ENCODE results near the gene PAOX.
"Not testable (repeated sequence)": the region's sequence is repeated elsewhere in the genome, so short reads cannot be mapped to it uniquely, and the experiment has no call there.

The PAOX gene

DNA sequence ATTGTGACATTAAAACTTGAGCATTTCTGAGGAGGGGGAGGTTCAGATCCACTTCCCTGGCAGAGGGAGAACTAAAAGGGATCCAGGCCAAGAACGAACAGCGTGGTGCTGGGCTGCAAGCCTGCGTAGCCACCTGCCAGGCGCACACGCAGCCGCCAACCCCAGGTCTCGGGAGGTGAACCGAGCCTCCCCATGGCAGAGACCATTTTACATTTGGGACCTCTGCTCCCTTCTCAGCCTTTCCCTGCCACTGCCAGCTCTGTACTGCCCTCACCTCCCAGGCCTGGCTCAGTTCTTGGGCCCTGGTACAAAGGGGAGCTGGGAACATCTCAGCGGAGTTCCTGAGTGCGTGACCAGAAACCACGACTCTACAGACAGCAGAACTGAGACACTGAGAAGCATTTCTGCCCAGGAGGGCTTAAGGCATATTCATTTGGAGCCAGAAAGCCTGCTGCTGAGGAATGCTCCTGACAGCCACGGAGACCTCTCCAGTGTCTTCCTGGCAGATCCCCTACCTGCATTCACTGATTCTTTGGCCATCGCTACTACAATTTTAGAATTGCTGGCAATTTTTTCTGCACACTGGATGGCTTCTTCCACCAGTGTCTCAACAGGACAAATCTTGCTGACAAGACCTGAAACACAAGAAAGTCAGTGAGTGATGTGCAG is 13.5 kb upstream of the PAOX start:
- no peak overlapping the region for H3K4me3 Mint-ChIP-seq
- peaks cover 89% of the 10 kb centered on the region for H3K36me3 Mint-ChIP-seq (ENCODE audit: low read depth)
- no peaks in the 10 kb centered on the region for H3K9me3 Mint-ChIP-seq
- no peak overlapping the region for H3K27ac Mint-ChIP-seq
- H3K4me1 Mint-ChIP-seq (ENCODE audit: low read depth), result peaks cover 25% of the 10 kb centered on the region
- intact Hi-C loops (cut with micrococcal nuclease), result no loop called here
- no peaks in the 10 kb centered on the region for H3K27me3 Mint-ChIP-seq

- no peak overlapping the region for H3K27ac Mint-ChIP-seq
These were observed 13.0 kb upstream of the PAOX start for GRCh38 chr10:133366130-133366478.

GRCh38 chr10:133366751-133367150 is 12.3 kb upstream of the PAOX start:
- H3K9me3 Mint-ChIP-seq, result no peaks in the 10 kb centered on the region
- H3K36me3 Mint-ChIP-seq (ENCODE audit: low read depth), result peaks cover 95% of the 10 kb centered on the region
- H3K27ac Mint-ChIP-seq, result no peak overlapping the region
- H3K4me3 Mint-ChIP-seq, result no peak overlapping the region
- intact Hi-C loops (cut with micrococcal nuclease), result no loop called here
- peaks cover 26% of the 10 kb centered on the region for H3K4me1 Mint-ChIP-seq (ENCODE audit: low read depth)
- no peaks in the 10 kb centered on the region for H3K27me3 Mint-ChIP-seq

More at GRCh38 chr10:133366130-133366478, 13.0 kb upstream of the PAOX start:
- intact Hi-C loops (cut with micrococcal nuclease), result no loop called here
- Mint-ChIP-seq H3K9me3 (no peaks in the 10 kb centered on the region), H3K4me3 (no peak overlapping the region), H3K27me3 (no peaks in the 10 kb centered on the region), H3K36me3 (ENCODE audit: low read depth) (peaks cover 94% of the 10 kb centered on the region), H3K4me1 (ENCODE audit: low read depth) (peaks cover 25% of the 10 kb centered on the region)

DNA sequence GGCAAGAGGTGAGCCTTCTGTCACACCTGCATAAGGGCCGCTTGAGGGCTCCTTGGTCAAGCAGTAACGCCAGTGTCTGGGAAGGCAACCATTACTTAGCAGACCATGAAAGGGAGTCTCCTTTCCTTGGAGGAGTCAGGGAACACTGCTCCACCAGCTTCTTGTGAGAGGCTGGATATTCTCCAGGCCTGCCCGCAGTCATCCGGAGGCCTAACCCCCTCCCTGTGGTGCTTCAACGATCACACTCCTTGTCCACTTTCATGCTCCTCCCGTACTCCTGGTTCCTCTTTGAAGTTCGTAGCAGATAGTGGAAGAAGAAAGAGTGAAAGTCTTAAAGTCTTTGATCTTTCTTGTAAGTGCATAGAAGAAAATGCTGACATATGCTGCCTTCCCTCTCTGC is 11.6 kb upstream of the PAOX start:
- H3K27me3 Mint-ChIP-seq; intact Hi-C loops (cut with micrococcal nuclease); H3K4me3 Mint-ChIP-seq; H3K27ac Mint-ChIP-seq; H3K9me3 Mint-ChIP-seq: not testable (repeated sequence)
- Mint-ChIP-seq H3K36me3 (ENCODE audit: low read depth) (peaks cover 94% of the 10 kb centered on the region), H3K4me1 (ENCODE audit: low read depth) (peaks cover 27% of the 10 kb centered on the region)

GRCh38 chr10:133368153-133368552 is 10.9 kb upstream of the PAOX start:
- Mint-ChIP-seq H3K36me3 (ENCODE audit: low read depth) (peaks cover 91% of the 10 kb centered on the region), H3K27me3 (no peaks in the 10 kb centered on the region), H3K4me3 (no peak overlapping the region), H3K4me1 (ENCODE audit: low read depth) (peaks cover 31% of the 10 kb centered on the region), H3K9me3 (no peaks in the 10 kb centered on the region), H3K27ac (no peak overlapping the region)
- intact Hi-C loops (cut with micrococcal nuclease), result no loop called here

DNA sequence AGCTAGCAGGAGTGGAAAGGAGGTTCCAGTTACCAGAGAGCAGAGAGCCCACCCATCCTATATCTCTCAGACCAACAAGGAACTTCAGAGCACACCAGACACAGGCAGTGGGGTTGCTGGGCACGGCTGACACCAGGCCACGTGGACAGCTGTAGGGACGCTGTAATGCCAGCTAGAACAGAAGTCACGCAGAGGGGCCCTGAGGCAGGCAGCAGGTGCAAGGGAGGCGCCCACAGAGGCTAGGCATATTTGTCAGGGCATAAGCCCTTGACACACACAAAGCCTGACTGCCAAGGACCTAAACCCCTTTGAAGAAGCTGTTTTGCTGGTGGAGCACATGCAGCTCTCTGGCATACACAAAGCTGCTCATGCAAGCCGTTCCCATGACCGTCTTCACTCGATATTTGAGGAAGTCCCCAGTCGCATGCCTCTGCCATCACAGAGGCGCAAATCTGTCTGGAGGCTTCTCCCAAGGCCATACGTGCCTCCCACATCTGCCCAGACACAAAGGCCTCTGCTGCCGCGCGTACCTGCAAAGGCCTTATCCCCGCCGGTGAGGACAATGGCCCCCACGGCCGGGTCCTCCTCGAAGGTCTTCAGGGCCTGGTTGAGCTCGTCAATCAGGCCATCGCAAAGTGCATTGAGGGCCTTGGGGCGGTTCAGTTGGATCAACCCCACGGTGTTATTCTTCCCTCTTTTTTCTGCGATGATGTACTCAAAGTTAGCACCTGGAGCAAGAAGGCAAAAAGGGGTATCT is 8.9 kb upstream of the PAOX start:
- no peaks in the 10 kb centered on the region for H3K27me3 Mint-ChIP-seq
- intact Hi-C loops (cut with micrococcal nuclease), result no loop called here
- H3K36me3 Mint-ChIP-seq (ENCODE audit: low read depth), result peaks cover 74% of the 10 kb centered on the region
- no peak overlapping the region for H3K27ac Mint-ChIP-seq
- peaks cover 47% of the 10 kb centered on the region for H3K4me1 Mint-ChIP-seq (ENCODE audit: low read depth)
- no peak overlapping the region for H3K4me3 Mint-ChIP-seq
- no peaks in the 10 kb centered on the region for H3K9me3 Mint-ChIP-seq

GRCh38 chr10:133372507-133372906 is 6.6 kb upstream of the PAOX start:
- Mint-ChIP-seq H3K4me3 (peak overlapping the region; percentile 98), H3K9me3 (no peaks in the 10 kb centered on the region), H3K27me3 (no peaks in the 10 kb centered on the region), H3K36me3 (ENCODE audit: low read depth) (peaks cover 54% of the 10 kb centered on the region), H3K4me1 (ENCODE audit: low read depth) (peaks cover 62% of the 10 kb centered on the region), H3K27ac (peak overlapping the region; percentile 91)
- intact Hi-C loops (cut with micrococcal nuclease), result no loop called here

GRCh38 chr10:133373174-133374090 is 5.6 kb upstream of the PAOX start, which contains the start of gene ECHS1:
Gene ECHS1 (minus strand): TSS chr10:133373354. CDS start chr10:133373333, 21 bp downstream.
- H3K4me1 Mint-ChIP-seq (ENCODE audit: low read depth), result peaks cover 63% of the 10 kb centered on the region
- H3K27me3 Mint-ChIP-seq, result no peaks in the 10 kb centered on the region
- H3K9me3 Mint-ChIP-seq, result no peaks in the 10 kb centered on the region
- peak within 1 kb of the TSS; percentile 98 for H3K4me3 Mint-ChIP-seq
- H3K36me3 Mint-ChIP-seq (ENCODE audit: low read depth), result peaks cover 45% of the 10 kb centered on the region
- intact Hi-C loops (cut with micrococcal nuclease), result loop anchor here (1.0 kb wide), 1 partner anchor 21 kb away; the partner anchor contains the start of gene MTG1
- peak within 1 kb of the TSS; percentile 93 for H3K27ac Mint-ChIP-seq

- H3K4me3 Mint-ChIP-seq, result no peak overlapping the region
- intact Hi-C loops (cut with micrococcal nuclease), result no loop called here
- no peak overlapping the region for H3K27ac Mint-ChIP-seq
- peaks cover 4% of the 10 kb centered on the region for H3K27me3 Mint-ChIP-seq
- H3K36me3 Mint-ChIP-seq (ENCODE audit: low read depth), result peaks cover 34% of the 10 kb centered on the region
- peaks cover 67% of the 10 kb centered on the region for H3K4me1 Mint-ChIP-seq (ENCODE audit: low read depth)
- no peaks in the 10 kb centered on the region for H3K9me3 Mint-ChIP-seq
These were observed 3.5 kb upstream of the PAOX start for GRCh38 chr10:133375357-133376115.

GRCh38 chr10:133376183-133376582 is 2.9 kb upstream of the PAOX start:
- intact Hi-C loops (cut with micrococcal nuclease); H3K27me3 Mint-ChIP-seq; H3K9me3 Mint-ChIP-seq; H3K4me3 Mint-ChIP-seq: not testable (repeated sequence)
- H3K36me3 Mint-ChIP-seq (ENCODE audit: low read depth), result peaks cover 29% of the 10 kb centered on the region
- H3K27ac Mint-ChIP-seq, result peak overlapping the region; percentile 93
- H3K4me1 Mint-ChIP-seq (ENCODE audit: low read depth), result peaks cover 72% of the 10 kb centered on the region

- H3K36me3 Mint-ChIP-seq (ENCODE audit: low read depth), result peaks cover 29% of the 10 kb centered on the region
- H3K4me3 Mint-ChIP-seq, result peak overlapping the region; percentile 79
- H3K4me1 Mint-ChIP-seq (ENCODE audit: low read depth), result peaks cover 71% of the 10 kb centered on the region
- peak overlapping the region; percentile 93 for H3K27ac Mint-ChIP-seq
- H3K9me3 Mint-ChIP-seq, result no peaks in the 10 kb centered on the region
- intact Hi-C loops (cut with micrococcal nuclease), result no loop called here
- H3K27me3 Mint-ChIP-seq, result peaks cover 4% of the 10 kb centered on the region
These were observed 1.8 kb upstream of the PAOX start for GRCh38 chr10:133377025-133377817.

DNA sequence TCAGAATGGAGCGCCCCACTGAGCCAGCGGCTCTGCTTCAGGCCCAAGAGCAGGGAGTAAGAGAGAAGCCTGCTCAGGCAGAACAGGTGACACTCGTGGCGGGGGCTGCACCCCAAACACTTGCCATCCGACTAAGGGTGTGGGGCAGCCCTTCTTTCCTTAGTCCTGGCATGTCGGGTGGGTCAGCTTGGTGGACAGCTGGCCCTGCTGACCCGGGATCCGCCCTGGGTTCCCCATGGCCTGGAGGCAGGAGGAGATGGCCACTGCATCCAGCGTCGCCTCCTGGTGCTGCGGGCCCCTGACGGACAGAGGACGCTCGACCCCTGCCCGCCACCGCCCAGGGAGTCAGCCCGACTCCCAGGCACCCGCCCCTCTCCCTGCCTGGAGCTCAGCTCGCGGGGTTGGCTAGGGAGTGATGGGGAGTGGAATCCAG is 1.2 kb upstream of the PAOX start:
- peaks cover 33% of the 10 kb centered on the region for H3K36me3 Mint-ChIP-seq (ENCODE audit: low read depth)
- intact Hi-C loops (cut with micrococcal nuclease), result loop anchor here (2.0 kb wide), 1 partner anchor 19 kb away; the partner anchor contains the start of gene FUOM
- no peaks in the 10 kb centered on the region for H3K9me3 Mint-ChIP-seq
- H3K4me1 Mint-ChIP-seq (ENCODE audit: low read depth), result peaks cover 69% of the 10 kb centered on the region
- peak overlapping the region; percentile 79 for H3K4me3 Mint-ChIP-seq
- H3K27ac Mint-ChIP-seq, result peak overlapping the region; percentile 93
- peaks cover 4% of the 10 kb centered on the region for H3K27me3 Mint-ChIP-seq

All from dendritic cell treated with granulocyte-macrophage colony-stimulating factor and Interleukin-4, amounts not matched to agents 40 ng/mL and 50 ng/mL, for 4 days (primary cell).